ENCODE measurements around the gene MAGEC2. TPM values are rescaled to one million over a fixed set of nuclear protein-coding genes. Genes with fewer than 3 reads are reported as not detected.

The MAGEC2 gene, protein sequence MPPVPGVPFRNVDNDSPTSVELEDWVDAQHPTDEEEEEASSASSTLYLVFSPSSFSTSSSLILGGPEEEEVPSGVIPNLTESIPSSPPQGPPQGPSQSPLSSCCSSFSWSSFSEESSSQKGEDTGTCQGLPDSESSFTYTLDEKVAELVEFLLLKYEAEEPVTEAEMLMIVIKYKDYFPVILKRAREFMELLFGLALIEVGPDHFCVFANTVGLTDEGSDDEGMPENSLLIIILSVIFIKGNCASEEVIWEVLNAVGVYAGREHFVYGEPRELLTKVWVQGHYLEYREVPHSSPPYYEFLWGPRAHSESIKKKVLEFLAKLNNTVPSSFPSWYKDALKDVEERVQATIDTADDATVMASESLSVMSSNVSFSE
- not detected in 2 replicates for total RNA-seq (2014; rRNA removed; shearing (Covaris generic); ENCODE audit: low replicate concordance)

DNA sequence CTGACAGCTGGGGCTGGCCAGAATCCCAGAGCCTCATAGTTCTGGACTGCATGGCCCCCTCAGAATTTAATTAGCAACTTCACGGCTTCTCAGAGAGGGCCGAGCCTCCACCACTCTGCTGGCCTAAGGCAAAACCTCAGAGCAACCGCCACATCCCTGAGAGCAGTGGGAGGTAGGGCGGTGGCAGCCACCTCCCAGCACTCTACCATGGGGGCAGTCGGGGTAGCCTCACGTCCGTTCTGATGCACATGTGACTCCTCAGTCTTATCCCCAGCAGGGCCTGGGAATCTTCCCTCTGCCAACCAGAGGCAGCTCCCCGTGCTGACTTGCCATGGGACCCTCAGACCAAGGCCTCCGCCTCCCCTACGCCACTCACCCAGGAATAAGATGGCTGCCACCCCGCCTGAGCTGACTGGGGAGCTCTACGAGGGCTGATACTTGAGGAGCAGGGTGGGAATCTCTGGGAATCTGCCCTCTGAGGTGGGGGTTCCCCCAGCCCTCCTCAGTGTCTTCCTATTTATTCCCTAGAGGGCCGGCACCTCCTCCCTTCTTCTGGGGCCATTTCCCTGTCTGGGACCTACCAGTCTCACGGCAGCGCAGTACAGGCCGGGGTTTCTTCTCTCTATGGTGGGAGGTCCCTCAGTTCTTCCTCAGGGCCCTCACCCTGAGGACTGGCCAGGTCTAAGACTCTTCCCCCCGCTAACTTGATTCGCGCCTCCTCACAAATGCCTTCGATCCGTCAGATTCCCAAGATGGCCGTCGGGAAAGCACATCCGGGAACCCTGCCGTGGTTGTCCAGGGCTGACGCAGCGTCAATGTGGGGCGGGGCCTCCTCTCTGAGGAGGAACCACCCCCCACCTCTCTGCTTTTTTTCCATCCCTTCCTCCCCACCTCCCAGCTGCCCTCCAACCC lies at the start of gene MAGEC2:
TSS of gene MAGEC2 (minus strand) at position 769 of the 912 bp plus-strand sequence. CDS start 1,303 bp downstream, outside the sequence.
- in situ Hi-C loops (cut with HindIII; ENCODE audit: low pct_unique_long_range_greater_than_20kb, low sequenced_read_pairs) = no loop called here
- no peak for DNase-seq (ENCODE audit: low read depth)

DNA sequence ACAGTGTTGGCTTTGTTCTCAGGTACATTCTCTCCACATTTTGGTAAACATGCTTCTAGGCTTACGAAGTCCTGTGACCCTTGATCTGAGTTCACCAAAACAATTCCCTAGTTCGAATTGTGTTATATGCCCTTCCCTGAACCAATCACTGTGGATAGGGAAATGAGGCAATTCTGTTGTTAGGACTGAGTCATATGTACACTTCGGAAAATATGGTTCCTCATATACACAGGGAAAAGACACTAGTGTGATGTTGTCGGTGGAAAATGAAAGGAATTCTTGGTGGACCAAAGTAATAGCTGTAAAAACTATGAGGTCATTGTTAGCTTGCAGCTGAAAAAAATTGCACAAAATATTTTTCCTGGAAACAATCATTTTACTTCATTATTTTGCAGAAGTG lies 46.6 kb upstream of the MAGEC2 start:
- in situ Hi-C loops (cut with HindIII; ENCODE audit: low pct_unique_long_range_greater_than_20kb, low sequenced_read_pairs) = no loop called here
- DNase-seq (ENCODE audit: low read depth) = no peak

DNA sequence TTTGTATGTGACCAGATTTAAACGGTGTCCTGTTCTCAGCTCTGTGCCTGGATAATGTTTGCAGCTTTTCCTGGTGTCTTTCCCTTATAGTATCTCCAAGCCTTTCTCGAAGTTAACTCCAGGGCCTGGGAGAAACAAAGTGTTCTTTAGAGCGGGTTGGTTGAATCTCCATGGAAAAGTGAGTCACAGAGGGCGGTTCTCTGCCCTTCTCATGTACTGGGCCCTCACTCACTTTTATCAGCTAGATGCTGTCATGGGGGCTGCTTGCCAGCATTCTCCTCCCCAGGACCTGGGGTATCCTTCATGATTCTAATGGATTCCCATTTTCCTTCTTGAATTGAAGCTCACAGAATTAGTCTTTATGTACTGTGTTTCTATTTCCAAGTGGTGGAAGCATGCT lies 46.1 kb upstream of the MAGEC2 start:
- DNase-seq (ENCODE audit: low read depth) = no peak
- in situ Hi-C loops (cut with HindIII; ENCODE audit: low pct_unique_long_range_greater_than_20kb, low sequenced_read_pairs) = no loop called here

DNA sequence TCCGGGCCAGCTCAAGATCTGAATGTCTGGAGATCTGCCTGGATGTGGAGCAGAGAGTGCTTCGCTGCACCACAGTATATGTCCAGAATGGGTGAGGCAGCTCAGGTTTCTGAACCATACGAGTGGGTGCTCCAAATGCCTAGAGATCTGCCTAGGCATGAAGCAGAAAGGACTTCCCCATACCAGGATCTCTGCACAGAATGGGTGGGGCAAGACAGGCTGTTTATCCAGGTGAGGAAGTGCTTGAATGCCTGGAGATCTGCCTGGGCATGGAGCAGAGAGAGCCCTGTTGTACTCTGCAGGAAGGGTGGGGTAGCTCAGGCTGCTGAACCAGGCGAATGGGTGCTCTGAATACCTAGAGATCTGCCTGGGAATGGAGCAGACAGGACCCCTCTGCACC lies 45.4 kb upstream of the MAGEC2 start:
- in situ Hi-C loops (cut with HindIII; ENCODE audit: low pct_unique_long_range_greater_than_20kb, low sequenced_read_pairs) = no loop called here
- no peak for DNase-seq (ENCODE audit: low read depth)

DNA sequence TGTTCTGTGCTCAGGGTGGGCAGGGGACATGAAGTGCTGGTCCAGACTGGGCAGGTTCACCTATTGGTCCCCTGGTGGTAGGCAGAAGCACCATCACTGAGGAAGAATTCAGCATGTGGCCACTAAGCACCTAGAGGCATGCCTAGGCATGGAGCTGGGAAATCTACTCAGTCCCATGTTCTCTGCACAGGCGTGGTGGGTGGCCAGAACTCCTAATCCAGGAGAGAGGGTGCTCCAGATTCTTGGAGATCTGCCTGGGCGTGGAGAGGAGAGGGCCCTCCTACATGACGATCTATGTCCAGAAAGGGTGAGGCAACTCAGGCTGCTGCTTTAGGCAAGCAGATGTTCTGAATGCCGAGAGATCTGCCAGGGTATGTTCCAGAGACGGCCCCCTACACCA lies 44.6 kb upstream of the MAGEC2 start:
- in situ Hi-C loops (cut with HindIII; ENCODE audit: low pct_unique_long_range_greater_than_20kb, low sequenced_read_pairs) = no loop called here

DNA sequence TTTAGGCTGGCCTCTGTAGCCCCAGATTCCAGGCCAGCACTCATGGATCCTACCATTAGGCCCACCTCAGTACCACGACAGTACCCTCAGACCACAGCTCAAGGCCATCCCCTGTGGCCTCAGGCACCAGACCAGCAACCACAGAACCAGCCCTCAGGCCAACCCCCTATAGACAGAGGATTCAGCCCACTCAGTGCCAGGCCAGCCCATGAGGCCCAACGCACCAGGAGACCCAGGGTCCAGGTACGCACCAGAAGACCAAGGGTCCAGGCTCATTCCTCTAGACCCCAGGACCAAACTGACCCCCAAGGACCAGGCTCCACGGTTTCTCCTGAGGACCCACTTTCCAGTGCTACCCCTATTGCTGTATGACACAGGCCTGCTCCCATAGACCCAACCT lies 39.5 kb upstream of the MAGEC2 start:
- DNase-seq (ENCODE audit: low read depth) = no peak
- in situ Hi-C loops (cut with HindIII; ENCODE audit: low pct_unique_long_range_greater_than_20kb, low sequenced_read_pairs) = no loop called here

More for the DNA sequence above, 44.6 kb upstream of the MAGEC2 start:
- no peak for DNase-seq (ENCODE audit: low read depth)

DNA sequence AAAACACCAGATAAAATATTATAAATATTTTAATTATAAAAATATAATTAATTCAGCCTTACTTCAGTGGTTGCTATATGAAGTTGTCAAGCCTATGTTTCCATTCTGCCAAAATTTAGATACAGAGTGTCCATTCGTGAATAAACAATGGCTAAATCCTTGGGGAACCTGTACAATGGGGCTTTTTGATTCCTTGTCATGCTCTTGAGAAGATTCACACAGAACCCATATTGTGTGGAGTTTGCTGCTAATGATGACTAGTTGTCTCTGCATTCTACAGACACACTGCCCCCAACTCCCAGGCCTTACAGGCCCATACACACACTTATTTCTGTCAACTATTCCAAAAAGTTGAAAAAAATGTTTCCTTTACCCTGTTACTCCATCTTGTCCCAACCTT lies 33.4 kb upstream of the MAGEC2 start:
- DNase-seq (ENCODE audit: low read depth) = no peak
- in situ Hi-C loops (cut with HindIII; ENCODE audit: low pct_unique_long_range_greater_than_20kb, low sequenced_read_pairs) = no loop called here

DNA sequence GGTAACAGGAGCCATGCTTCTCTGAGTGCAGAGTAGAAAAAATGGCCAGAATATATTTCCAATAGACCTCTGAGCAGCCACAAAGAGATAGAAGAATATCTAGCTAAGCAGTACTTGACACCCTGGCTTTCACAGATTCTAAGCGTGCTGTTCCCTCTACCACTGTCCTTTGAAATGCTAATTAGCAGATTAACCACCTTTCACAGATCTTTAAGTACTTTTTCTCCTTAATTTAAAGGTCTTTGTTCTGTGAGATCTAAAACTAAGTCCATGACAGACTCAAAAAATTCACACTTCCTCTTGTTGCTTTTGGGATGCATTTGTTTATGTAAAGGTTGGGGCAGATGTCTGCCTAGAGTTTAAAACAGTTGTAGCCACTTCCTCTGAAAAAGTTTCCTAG lies 28.3 kb upstream of the MAGEC2 start:
- in situ Hi-C loops (cut with HindIII; ENCODE audit: low pct_unique_long_range_greater_than_20kb, low sequenced_read_pairs) = no loop called here
- no peak for DNase-seq (ENCODE audit: low read depth)

DNA sequence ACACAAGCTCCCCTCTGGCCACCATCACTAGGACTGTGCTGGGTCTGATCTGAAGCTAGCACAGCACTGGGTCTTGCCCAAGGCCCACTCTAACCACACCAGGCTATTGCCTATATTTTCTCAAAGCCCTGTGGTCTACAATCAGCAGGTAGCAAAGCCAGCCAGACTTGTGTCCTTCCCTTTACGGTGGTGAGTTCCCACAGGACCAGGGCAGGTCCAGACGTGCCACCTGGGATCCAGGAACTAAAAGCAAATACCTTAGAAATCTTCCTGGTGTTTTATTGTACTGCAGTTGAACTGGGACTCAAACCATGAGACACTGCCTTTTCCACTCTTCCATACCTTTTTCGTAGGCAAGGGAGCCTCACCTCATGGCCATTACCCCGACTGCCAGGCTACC lies 9.0 kb upstream of the MAGEC2 start:
- DNase-seq (ENCODE audit: low read depth) = no peak
- in situ Hi-C loops (cut with HindIII; ENCODE audit: low pct_unique_long_range_greater_than_20kb, low sequenced_read_pairs) = no loop called here

DNA sequence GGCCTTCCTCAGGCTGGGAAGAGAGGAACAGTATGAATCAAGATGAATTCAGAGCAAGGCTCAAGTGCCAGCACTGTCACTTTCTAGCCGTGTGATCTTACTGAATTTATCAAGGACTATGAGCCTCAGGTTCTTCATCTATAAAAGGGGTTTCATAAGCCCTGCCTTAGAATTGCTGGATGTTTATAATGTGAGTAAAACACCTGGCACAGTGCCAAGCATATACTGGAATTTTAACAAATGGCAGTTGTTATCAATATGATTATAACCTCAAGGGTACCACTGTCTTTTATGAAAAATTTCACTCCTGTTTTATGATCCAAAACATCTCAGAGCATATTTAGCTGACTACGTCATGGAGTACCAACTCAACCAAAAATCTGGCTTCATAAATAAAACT lies 4.0 kb downstream of the MAGEC2 start:
- no peak for DNase-seq (ENCODE audit: low read depth)
- in situ Hi-C loops (cut with HindIII; ENCODE audit: low pct_unique_long_range_greater_than_20kb, low sequenced_read_pairs) = no loop called here

DNA sequence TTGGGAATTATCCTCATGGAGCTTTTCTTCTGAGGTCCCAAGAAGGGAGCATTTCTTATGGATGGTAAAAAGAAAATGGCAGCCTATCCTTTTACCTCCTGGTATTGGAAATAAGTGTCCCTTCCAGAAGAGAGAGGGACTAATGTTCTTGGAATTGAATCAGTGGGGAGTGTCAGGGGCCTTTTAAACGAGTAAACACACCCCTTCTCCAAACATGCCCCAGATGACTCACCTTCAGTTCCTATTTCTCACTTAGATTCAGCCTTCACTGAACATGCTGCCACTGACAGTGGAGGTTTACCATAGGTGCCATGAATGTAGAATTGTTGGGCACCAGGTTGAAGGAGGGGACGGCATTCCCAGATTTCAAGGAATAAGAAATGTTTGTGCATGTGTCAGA lies 19.0 kb downstream of the MAGEC2 start:
- in situ Hi-C loops (cut with HindIII; ENCODE audit: low pct_unique_long_range_greater_than_20kb, low sequenced_read_pairs) = no loop called here
- DNase-seq (ENCODE audit: low read depth) = no peak

DNA sequence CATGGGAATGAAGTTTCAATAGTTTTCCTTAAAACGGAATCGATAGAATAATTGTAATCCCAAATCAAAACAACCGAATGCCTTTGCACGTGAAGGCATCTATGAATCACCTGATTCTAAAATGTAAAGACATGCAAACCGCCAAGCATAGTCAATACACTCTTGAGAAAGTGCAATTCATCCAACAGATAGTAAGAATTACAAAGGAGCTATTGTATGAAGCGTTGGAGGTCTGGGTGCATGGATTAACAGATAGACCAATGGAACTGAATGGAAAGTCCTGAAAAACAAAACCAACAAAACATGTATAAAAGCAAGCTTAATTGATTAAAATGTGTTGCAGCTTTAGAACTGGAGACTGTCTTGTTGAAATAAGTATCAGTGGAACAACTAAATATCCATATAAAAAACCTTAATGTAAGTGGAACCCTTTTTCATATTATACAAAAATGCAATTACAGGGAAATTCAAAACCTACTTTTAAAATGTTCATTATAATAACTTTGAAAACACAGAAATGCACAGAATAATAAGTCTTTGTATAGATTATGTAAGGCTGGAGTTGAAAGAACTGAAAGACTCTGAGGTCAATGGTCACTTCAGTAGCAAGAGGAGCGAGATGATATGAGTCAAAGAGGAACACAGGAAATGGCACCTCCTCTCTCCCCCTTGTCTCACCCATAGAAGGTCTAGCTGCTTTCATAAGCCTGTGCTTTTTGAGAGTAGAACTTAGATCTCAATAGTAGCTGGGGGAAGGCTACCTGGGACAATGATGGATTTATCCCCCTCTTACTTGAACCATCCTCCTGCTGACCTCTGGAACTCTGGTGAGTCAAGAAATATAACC lies 20.1 kb downstream of the MAGEC2 start:
- no peak for DNase-seq (ENCODE audit: low read depth)
- in situ Hi-C loops (cut with HindIII; ENCODE audit: low pct_unique_long_range_greater_than_20kb, low sequenced_read_pairs) = no loop called here

DNA sequence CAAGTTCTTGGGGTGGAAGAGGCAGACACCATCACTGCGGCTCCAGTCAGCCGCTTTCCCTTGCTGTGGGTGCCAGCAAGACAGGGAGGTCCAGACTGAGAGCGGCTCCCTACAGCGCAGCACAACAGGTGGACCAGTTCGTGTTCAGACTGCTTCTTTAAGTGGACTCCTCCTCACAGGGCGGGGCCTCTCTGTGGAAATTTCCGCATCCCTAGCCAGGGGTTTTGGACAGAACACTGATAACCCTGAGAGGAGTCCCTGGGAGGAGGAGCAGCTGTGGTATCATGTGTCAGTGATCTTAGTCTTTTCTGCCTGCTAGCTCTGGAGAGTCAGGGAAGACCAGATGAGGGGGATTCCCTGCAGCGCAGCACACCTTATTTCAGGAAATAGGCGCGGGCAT lies 48.5 kb downstream of the MAGEC2 start:
- DNase-seq (ENCODE audit: low read depth) = no peak
- in situ Hi-C loops (cut with HindIII; ENCODE audit: low pct_unique_long_range_greater_than_20kb, low sequenced_read_pairs) = no loop called here

All from Caki2 (cell line).